Measurements from ENCODE around the gene PFKFB1. TPM values are rescaled to one million over a fixed set of nuclear protein-coding genes. Genes with fewer than 3 reads are reported as not detected.

The PFKFB1 gene
- total RNA-seq, 1 experiment from 2014 or later, result not detected

GRCh38 chrX:55004231-55004630 is 10.2 kb upstream of the PFKFB1 start:
- POLR2A ChIA-PET (ENCODE audit: low non-redundant PET), result no interaction called here
- intact Hi-C loops (cut with micrococcal nuclease; ENCODE audit: unreplicated experiment), result no loop called here
- CTCF ChIA-PET, result no interaction called here
- Histone ChIP-seq H3K27me3 (replicated peaks; ENCODE audit: insufficient read depth, low read depth, low read length, poor library complexity) (no peaks in the 10 kb centered on the region), H3K27ac (ENCODE audit: low read depth, low read length, poor library complexity, severe bottlenecking) (no peak overlapping the region), H3K36me3 (ENCODE audit: insufficient read depth, low read length, poor library complexity, severe bottlenecking) (peaks cover 8% of the 10 kb centered on the region), H3K9me3 (ENCODE audit: low read depth, low read length, poor library complexity, severe bottlenecking) (no peaks in the 10 kb centered on the region), H3K4me3 (ENCODE audit: low read depth, low read length, poor library complexity, severe bottlenecking) (no peak overlapping the region), H3K4me1 (ENCODE audit: insufficient read depth, low read length, poor library complexity, severe bottlenecking) (no peaks in the 10 kb centered on the region)
- no peak for DNase-seq (ENCODE audit: low spot score)
- BruUV-seq (replicated peaks), result no TSS peak
- TF ChIP-seq EZH2 (IDR thresholded peaks at IDR 0.05; ENCODE audit: borderline replicate concordance, low read depth, low read length, poor library complexity, severe bottlenecking), result no peak
- no peak for TF ChIP-seq CTCF (conservative IDR thresholded peaks at IDR 0.05; ENCODE audit: low read depth, low read length)

- H3K4me1 ChIP-seq (ENCODE audit: insufficient read depth, low read length, poor library complexity, severe bottlenecking), result no peaks in the 10 kb centered on the region
- peaks cover 6% of the 10 kb centered on the region for H3K36me3 ChIP-seq (ENCODE audit: insufficient read depth, low read length, poor library complexity, severe bottlenecking)
- no peak for TF ChIP-seq EZH2 (IDR thresholded peaks at IDR 0.05; ENCODE audit: borderline replicate concordance, low read depth, low read length, poor library complexity, severe bottlenecking)
- no TSS peak for BruUV-seq (replicated peaks)
- H3K27me3 ChIP-seq (replicated peaks; ENCODE audit: insufficient read depth, low read depth, low read length, poor library complexity), result no peaks in the 10 kb centered on the region
- POLR2A ChIA-PET (ENCODE audit: low non-redundant PET), result no interaction called here
- CTCF ChIA-PET, result interaction anchor here (1.0 kb wide), 1 partner anchor 79 kb away, joined by 3 read pairs; no protein-coding TSS in a partner anchor
- peak; percentile 93 for DNase-seq (ENCODE audit: low spot score)
- peak within 1 kb of the TSS; percentile 82 for H3K27ac ChIP-seq (ENCODE audit: low read depth, low read length, poor library complexity, severe bottlenecking)
- peak within 1 kb of the TSS; percentile 63 for H3K4me3 ChIP-seq (ENCODE audit: low read depth, low read length, poor library complexity, severe bottlenecking)
- intact Hi-C loops (cut with micrococcal nuclease; ENCODE audit: unreplicated experiment), result no loop called here
- H3K9me3 ChIP-seq (ENCODE audit: low read depth, low read length, poor library complexity, severe bottlenecking), result no peaks in the 10 kb centered on the region
Measured at GRCh38 chrX:54999717-55000598, 6.0 kb upstream of the PFKFB1 start, which contains the start of gene APEX2. APEX2 (plus strand) TSS chrX:55000363; CDS start chrX:55000423, 60 bp downstream.

GRCh38 chrX:54995621-54996020 is 1.6 kb upstream of the PFKFB1 start:
- POLR2A ChIA-PET (ENCODE audit: low non-redundant PET), result no interaction called here
- Histone ChIP-seq H3K36me3 (ENCODE audit: insufficient read depth, low read length, poor library complexity, severe bottlenecking) (no peaks in the 10 kb centered on the region), H3K27me3 (replicated peaks; ENCODE audit: insufficient read depth, low read depth, low read length, poor library complexity) (no peaks in the 10 kb centered on the region), H3K4me1 (ENCODE audit: insufficient read depth, low read length, poor library complexity, severe bottlenecking) (no peaks in the 10 kb centered on the region), H3K27ac (ENCODE audit: low read depth, low read length, poor library complexity, severe bottlenecking) (no peak overlapping the region), H3K9me3 (ENCODE audit: low read depth, low read length, poor library complexity, severe bottlenecking) (no peaks in the 10 kb centered on the region), H3K4me3 (ENCODE audit: low read depth, low read length, poor library complexity, severe bottlenecking) (no peak overlapping the region)
- intact Hi-C loops (cut with micrococcal nuclease; ENCODE audit: unreplicated experiment), result no loop called here
- no TSS peak for BruUV-seq (replicated peaks)
- no peak for TF ChIP-seq EZH2 (IDR thresholded peaks at IDR 0.05; ENCODE audit: borderline replicate concordance, low read depth, low read length, poor library complexity, severe bottlenecking)
- TF ChIP-seq CTCF (conservative IDR thresholded peaks at IDR 0.05; ENCODE audit: low read depth, low read length), result no peak
- DNase-seq (ENCODE audit: low spot score), result no peak
- CTCF ChIA-PET, result no interaction called here
